KOPT-K1 (cell line): Measurements from ENCODE around the gene NR5A1.

Experiments used
- H3K27ac ChIP-seq: fragments of 200-600 bp; sonication (generic); 2 replicates; pipeline ENCODE4 v1.5.1; 2016; ENCODE audit warnings: antibody characterized with exemption, mild to moderate bottlenecking, low read depth, low read length; ENCODE audit not compliant: poor library complexity, severe bottlenecking
- H3K36me3 ChIP-seq: fragments of 200-600 bp; sonication (generic); 2 replicates; pipeline ENCODE4 v1.5.1; 2017; ENCODE audit warnings: antibody characterized with exemption, mild to moderate bottlenecking, low read length, moderate library complexity; ENCODE audit not compliant: insufficient read depth
- H3K9me3 ChIP-seq: fragments of 200-600 bp; sonication (generic); 2 replicates; pipeline ENCODE4 v1.5.1; 2017; ENCODE audit warnings: antibody characterized with exemption, low read length, mild to moderate bottlenecking; ENCODE audit not compliant: insufficient read depth, poor library complexity, severe bottlenecking

NR5A1 gene

DNA sequence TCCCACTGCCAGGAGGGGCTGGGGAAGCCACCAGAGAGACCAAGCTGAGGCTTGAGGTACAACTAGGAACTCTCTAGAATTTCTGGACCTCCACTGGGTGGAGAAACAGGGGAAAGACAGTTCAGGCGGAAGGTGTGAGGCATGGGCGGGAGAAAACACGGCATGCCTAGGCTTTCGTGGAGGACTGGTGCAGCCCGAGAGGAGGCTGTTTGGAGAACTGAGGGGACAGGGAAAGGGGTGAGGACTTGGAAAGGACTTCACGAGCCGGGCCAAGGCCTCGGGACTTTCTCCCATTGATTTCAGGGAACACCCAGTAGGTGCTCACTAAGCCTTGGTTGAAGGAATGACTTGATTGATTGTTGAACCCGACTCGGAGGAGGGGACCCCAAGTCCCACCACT lies 66.4 kb downstream of the NR5A1 start:
- Histone ChIP-seq H3K9me3 (no peaks in the 10 kb centered on the region), H3K36me3 (no peaks in the 10 kb centered on the region), H3K27ac (no peak overlapping the region)

DNA sequence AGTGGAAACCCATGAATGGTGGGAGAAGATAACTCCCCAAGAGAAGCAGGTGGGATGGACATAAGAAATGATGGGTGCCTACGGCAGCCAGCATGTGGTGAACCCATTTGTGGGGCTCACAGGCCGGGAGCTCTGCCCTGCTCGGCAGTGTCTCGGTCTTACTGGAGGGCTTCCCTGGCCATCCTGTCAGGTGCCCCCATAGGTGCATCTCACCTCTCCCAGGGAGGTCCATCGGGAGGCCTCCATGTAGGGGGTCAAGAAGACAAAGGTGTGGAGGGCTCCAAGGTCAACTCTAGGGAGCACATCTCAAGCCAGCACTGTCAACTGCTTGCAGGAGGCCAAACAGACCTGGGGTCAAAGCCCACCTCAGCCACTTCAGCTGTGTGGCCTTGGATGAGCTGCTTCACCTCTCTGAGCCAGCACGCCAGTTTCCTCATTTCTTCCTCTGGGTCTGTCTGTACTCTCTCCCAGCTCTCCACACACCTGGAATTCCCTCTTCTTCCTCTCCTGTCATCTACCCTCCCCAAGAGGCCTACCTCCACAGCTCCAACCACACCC lies 67.4 kb downstream of the NR5A1 start:
- no peaks in the 10 kb centered on the region for H3K36me3 ChIP-seq
- H3K9me3 ChIP-seq = no peaks in the 10 kb centered on the region
- no peak overlapping the region for H3K27ac ChIP-seq

DNA sequence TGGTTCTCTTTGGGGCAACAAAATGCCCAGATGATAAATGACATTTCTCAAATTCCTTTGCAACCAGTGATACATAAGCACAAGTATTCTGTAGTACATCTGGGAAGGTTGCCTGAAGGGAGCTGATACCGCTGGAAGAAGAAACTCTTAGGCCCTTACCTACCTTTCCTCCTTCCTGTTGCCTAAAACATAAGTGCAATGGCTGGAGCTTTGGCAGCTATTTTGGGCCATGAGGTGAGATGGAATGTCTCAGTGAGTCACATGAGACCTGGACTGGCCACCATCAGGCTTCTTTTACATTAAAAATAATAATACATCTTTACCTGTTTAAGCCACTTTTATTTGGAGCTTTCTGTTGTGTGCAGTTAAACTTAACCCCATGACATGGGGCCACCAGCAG lies 68.1 kb downstream of the NR5A1 start:
- no peak overlapping the region for H3K27ac ChIP-seq
- H3K36me3 ChIP-seq = no peaks in the 10 kb centered on the region
- H3K9me3 ChIP-seq = no peaks in the 10 kb centered on the region

DNA sequence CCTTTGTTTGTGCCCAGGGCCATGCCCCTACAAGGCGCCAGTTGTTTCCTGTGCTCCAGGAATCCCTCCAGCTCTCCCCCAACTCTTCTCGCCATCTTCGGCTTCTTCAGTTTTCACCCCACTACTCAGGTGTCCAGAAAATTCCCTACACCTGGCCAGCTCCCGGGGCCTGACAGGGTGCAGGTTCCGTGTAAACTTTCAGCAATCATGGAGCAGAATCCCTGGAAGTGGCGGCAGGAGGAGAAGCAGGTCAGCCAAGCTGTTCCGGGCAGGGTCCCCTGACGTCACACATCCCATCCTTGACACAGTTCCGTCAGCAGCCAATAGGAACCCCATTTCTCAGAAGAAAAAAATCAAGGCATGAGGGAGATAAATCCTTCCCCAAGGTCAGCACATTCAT lies 69.1 kb downstream of the NR5A1 start:
- no peak overlapping the region for H3K27ac ChIP-seq
- no peaks in the 10 kb centered on the region for H3K9me3 ChIP-seq
- H3K36me3 ChIP-seq = no peaks in the 10 kb centered on the region

DNA sequence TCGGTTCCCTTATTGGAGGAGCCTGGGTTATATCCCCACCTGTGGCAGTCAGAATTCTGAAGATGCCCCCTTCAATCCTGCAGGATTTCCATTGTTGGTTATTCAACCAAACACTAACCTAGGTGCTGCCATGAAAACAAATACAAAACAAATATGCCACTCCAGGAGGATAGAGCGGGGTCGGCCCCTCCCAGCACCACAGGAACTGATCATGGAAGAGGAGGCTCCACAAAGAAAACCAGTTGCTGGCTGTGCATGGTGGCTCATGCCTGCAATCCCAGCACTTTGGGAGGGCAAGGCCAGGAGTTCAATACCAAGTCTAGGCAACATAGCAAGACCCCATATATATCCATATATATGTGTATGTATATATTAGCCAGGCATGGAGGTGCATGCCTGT lies 70.1 kb downstream of the NR5A1 start:
- Histone ChIP-seq H3K9me3 (no peaks in the 10 kb centered on the region), H3K36me3 (no peaks in the 10 kb centered on the region), H3K27ac (no peak overlapping the region)

DNA sequence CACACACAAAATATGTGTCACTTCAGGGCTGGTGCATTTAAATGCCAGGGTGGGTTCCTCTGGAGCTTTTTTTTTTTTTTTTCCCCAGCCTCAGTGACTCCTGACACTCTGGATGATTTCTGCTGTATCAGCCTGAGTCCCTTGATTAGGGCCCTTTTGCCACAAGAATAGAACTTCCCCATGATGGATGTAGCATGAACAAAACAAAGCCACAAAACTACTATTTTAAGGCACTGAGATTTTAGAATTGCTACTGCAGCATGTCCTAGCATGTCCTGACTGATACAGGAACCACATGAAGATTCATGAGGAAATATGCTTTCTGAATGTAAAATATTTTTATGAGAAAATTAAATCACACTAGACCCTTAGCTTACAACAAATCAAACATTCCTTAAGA lies 70.9 kb downstream of the NR5A1 start:
- H3K27ac ChIP-seq = no peak overlapping the region
- H3K36me3 ChIP-seq = no peaks in the 10 kb centered on the region
- H3K9me3 ChIP-seq = no peaks in the 10 kb centered on the region
